Trophoblast cell (in vitro differentiated cells and primary cell): ENCODE measurements around the gene BAX.

Experiments
- DNase-seq, 2 donors: peaks; one replicate each; pipeline ENCODE4 v3.0.0-alpha.2; 2016
- H2AFZ ChIP-seq: 2 replicates; pipeline ENCODE4 v1.6.1; 2013; ENCODE audit warnings: low read length, moderate library complexity, mild to moderate bottlenecking; ENCODE audit not compliant: insufficient read depth, poor library complexity
- H2AK5ac ChIP-seq: 2 replicates; pipeline ENCODE4 v1.6.1; 2013; ENCODE audit warnings: mild to moderate bottlenecking, low read length
- H2BK120ac ChIP-seq: 2 replicates; pipeline ENCODE4 v1.6.1; 2013; ENCODE audit warnings: low read length, mild to moderate bottlenecking, moderate library complexity; ENCODE audit not compliant: insufficient read depth, poor library complexity
- H2BK12ac ChIP-seq: 2 replicates; pipeline ENCODE4 v1.6.1; 2013; ENCODE audit warnings: mild to moderate bottlenecking, low read length, moderate library complexity
- H2BK5ac ChIP-seq: 2 replicates; pipeline ENCODE4 v1.6.1; 2013; ENCODE audit warnings: low read length, low read depth, moderate library complexity, mild to moderate bottlenecking; ENCODE audit not compliant: poor library complexity
- H3K14ac ChIP-seq: 2 replicates; pipeline ENCODE4 v1.6.1; 2013; ENCODE audit warnings: mild to moderate bottlenecking, low read length
- H3K18ac ChIP-seq: 2 replicates; pipeline ENCODE4 v1.6.1; 2013; ENCODE audit warnings: mild to moderate bottlenecking, low read length
- H3K23ac ChIP-seq: 2 replicates; pipeline ENCODE4 v1.6.1; 2013; ENCODE audit warnings: low read length
- H3K27ac ChIP-seq: 2 replicates; pipeline ENCODE4 v1.5.1; 2013; ENCODE audit warnings: low read depth, mild to moderate bottlenecking, inconsistent platforms, low read length, moderate library complexity
- H3K27me3 ChIP-seq: 2 replicates; pipeline ENCODE4 v1.6.1; 2013; ENCODE audit warnings: inconsistent platforms, mild to moderate bottlenecking, low read length, moderate library complexity; ENCODE audit not compliant: insufficient read depth
- H3K36me3 ChIP-seq, 2 experiments: 1 replicate in 1 of 2; 2 replicates in 1 of 2; pipeline ENCODE4 v1.6.1; 2013; ENCODE audit warnings: low read length in 2 of 2, mild to moderate bottlenecking in 2 of 2, moderate library complexity in 1 of 2; ENCODE audit not compliant: insufficient read depth in 2 of 2, control insufficient read depth in 1 of 2
- H3K4ac ChIP-seq: 2 replicates; pipeline ENCODE4 v1.6.1; 2013; ENCODE audit warnings: low read depth, mild to moderate bottlenecking, low read length, moderate library complexity
- H3K4me1 ChIP-seq, 2 experiments: 1 replicate in 1 of 2; 2 replicates in 1 of 2; pipeline ENCODE4 v1.6.1; 2013; ENCODE audit warnings: low read length in 2 of 2, mild to moderate bottlenecking in 2 of 2, moderate library complexity in 1 of 2; ENCODE audit not compliant: insufficient read depth in 2 of 2, control insufficient read depth in 1 of 2
- H3K4me2 ChIP-seq: 2 replicates; pipeline ENCODE4 v1.6.1; 2013; ENCODE audit warnings: inconsistent platforms, mild to moderate bottlenecking, low read length, moderate library complexity
- H3K4me3 ChIP-seq: 2 replicates; pipeline ENCODE4 v1.5.1; 2013; ENCODE audit warnings: mild to moderate bottlenecking, low read depth, low read length, inconsistent platforms
- H3K79me1 ChIP-seq: one replicate; pipeline ENCODE4 v1.6.1; 2013; ENCODE audit warnings: low read length
- H3K79me2 ChIP-seq: 2 replicates; pipeline ENCODE4 v1.6.1; 2013; ENCODE audit warnings: low read length, mild to moderate bottlenecking; ENCODE audit not compliant: control insufficient read depth, insufficient read depth, poor library complexity
- H3K9ac ChIP-seq: 2 replicates; pipeline ENCODE4 v1.6.1; 2013; ENCODE audit warnings: mild to moderate bottlenecking, low read length
- H3K9me3 ChIP-seq: 2 replicates; pipeline ENCODE4 v1.6.1; 2013; ENCODE audit warnings: low read depth, mild to moderate bottlenecking, control low read depth, inconsistent platforms, low read length; ENCODE audit not compliant: insufficient read depth
- H4K12ac ChIP-seq: 2 replicates; pipeline ENCODE4 v1.6.1; 2013; ENCODE audit warnings: low read depth, mild to moderate bottlenecking, low read length, moderate library complexity
- H4K8ac ChIP-seq: 2 replicates; pipeline ENCODE4 v1.6.1; 2013; ENCODE audit warnings: low read depth, mild to moderate bottlenecking, low read length, moderate library complexity
- H4K91ac ChIP-seq: one replicate; pipeline ENCODE4 v1.6.1; 2013; ENCODE audit warnings: low read depth, mild to moderate bottlenecking, low read length, moderate library complexity
- WGBS: extraction: QIAGEN DNeasy Blood & Tissue Kit; methylation state at CpG from one replicate; pipeline ENCODE4 v1.1.7; 2013; ENCODE audit warnings: missing lambda C conversion rate; ENCODE audit not compliant: insufficient read length, insufficient coverage; ENCODE audit errors: extremely low coverage; 5-methylcytosine and 5-hydroxymethylcytosine counted together

BAX gene

GRCh38 chr19:48986211-48986610 lies 31.5 kb downstream of the BAX start:
- no peak overlapping the region for H3K23ac ChIP-seq
- peaks cover 14 to 15% of the 10 kb centered on the region in 2 experiments for H3K4me1 ChIP-seq
- H3K79me2 ChIP-seq: no peaks in the 10 kb centered on the region
- no peak overlapping the region for H3K4me2 ChIP-seq
- H2BK5ac ChIP-seq: no peak overlapping the region
- no peak overlapping the region for H4K91ac ChIP-seq
- no peak overlapping the region for H3K9ac ChIP-seq
- H4K8ac ChIP-seq: no peak overlapping the region
- DNase-seq: no peak
- no peak overlapping the region for H3K18ac ChIP-seq
- H2BK120ac ChIP-seq: no peak overlapping the region
- no peak overlapping the region for H2BK12ac ChIP-seq
- H3K4me3 ChIP-seq: no peak overlapping the region
- H2AFZ ChIP-seq: no peak overlapping the region
- peaks cover 65 to 69% of the 10 kb centered on the region in 2 experiments for H3K36me3 ChIP-seq
- no peak overlapping the region for H4K12ac ChIP-seq
- no peak overlapping the region for H3K4ac ChIP-seq
- no peak overlapping the region for H3K14ac ChIP-seq
- H3K27me3 ChIP-seq: no peaks in the 10 kb centered on the region
- peaks cover 4% of the 10 kb centered on the region for H3K79me1 ChIP-seq
- no peaks in the 10 kb centered on the region for H3K9me3 ChIP-seq
- no peak overlapping the region for H3K27ac ChIP-seq
- WGBS: no CpG with 5 or more reads among the region's 3 CpGs
- no peak overlapping the region for H2AK5ac ChIP-seq

GRCh38 chr19:48987323-48987722 lies 32.6 kb downstream of the BAX start:
- H2BK5ac ChIP-seq: no peak overlapping the region
- peaks cover 7% of the 10 kb centered on the region for H3K79me2 ChIP-seq
- peaks cover 55 to 62% of the 10 kb centered on the region in 2 experiments for H3K36me3 ChIP-seq
- no peaks in the 10 kb centered on the region for H3K9me3 ChIP-seq
- H3K27ac ChIP-seq: no peak overlapping the region
- no peak overlapping the region for H3K18ac ChIP-seq
- H3K4me2 ChIP-seq: no peak overlapping the region
- H3K27me3 ChIP-seq: no peaks in the 10 kb centered on the region
- no peak overlapping the region for H2AK5ac ChIP-seq
- peaks cover 21 to 22% of the 10 kb centered on the region in 2 experiments for H3K4me1 ChIP-seq
- H2AFZ ChIP-seq: no peak overlapping the region
- H2BK120ac ChIP-seq: no peak overlapping the region
- no peak overlapping the region for H4K91ac ChIP-seq
- H3K14ac ChIP-seq: no peak overlapping the region
- no peak for DNase-seq
- no peak overlapping the region for H4K8ac ChIP-seq
- peaks cover 6% of the 10 kb centered on the region for H3K79me1 ChIP-seq
- H3K9ac ChIP-seq: no peak overlapping the region
- H3K23ac ChIP-seq: no peak overlapping the region
- no peak overlapping the region for H3K4ac ChIP-seq
- no peak overlapping the region for H3K4me3 ChIP-seq
- WGBS: no CpG with 5 or more reads among the region's 7 CpGs
- H2BK12ac ChIP-seq: no peak overlapping the region
- H4K12ac ChIP-seq: no peak overlapping the region

GRCh38 chr19:48988286-48988685 lies 33.6 kb downstream of the BAX start:
- Histone ChIP-seq H3K4me3 (no peak overlapping the region), H3K79me2 (peaks cover 14% of the 10 kb centered on the region), H3K27me3 (no peaks in the 10 kb centered on the region), H3K18ac (no peak overlapping the region), H3K23ac (no peak overlapping the region), H4K91ac (no peak overlapping the region), H3K4me2 (no peak overlapping the region), H2BK12ac (no peak overlapping the region), H3K27ac (no peak overlapping the region), H2AK5ac (no peak overlapping the region), H2BK5ac (no peak overlapping the region), H3K9me3 (no peaks in the 10 kb centered on the region), H3K4me1 (peaks cover 21 to 22% of the 10 kb centered on the region in 2 experiments), H3K9ac (no peak overlapping the region), H3K4ac (no peak overlapping the region), H2AFZ (no peak overlapping the region), H4K8ac (no peak overlapping the region), H3K14ac (no peak overlapping the region), H3K36me3 (peaks cover 47 to 53% of the 10 kb centered on the region in 2 experiments), H4K12ac (no peak overlapping the region), H2BK120ac (no peak overlapping the region), H3K79me1 (peaks cover 13% of the 10 kb centered on the region)
- no peak for DNase-seq
- no CpG with 5 or more reads among the region's 7 CpGs for WGBS

- Histone ChIP-seq H4K8ac (no peak overlapping the region), H3K27me3 (no peaks in the 10 kb centered on the region), H3K23ac (no peak overlapping the region), H3K9me3 (no peaks in the 10 kb centered on the region), H3K4me3 (no peak overlapping the region), H3K9ac (no peak overlapping the region), H2AK5ac (no peak overlapping the region), H3K18ac (no peak overlapping the region), H2BK120ac (no peak overlapping the region), H2BK5ac (no peak overlapping the region), H3K4me1 (peaks cover 21 to 22% of the 10 kb centered on the region in 2 experiments), H4K12ac (no peak overlapping the region), H3K79me1 (peaks cover 17% of the 10 kb centered on the region), H4K91ac (no peak overlapping the region), H3K4ac (no peak overlapping the region), H3K14ac (no peak overlapping the region), H3K36me3 (peaks cover 46 to 52% of the 10 kb centered on the region in 2 experiments), H3K27ac (no peak overlapping the region), H2AFZ (no peak overlapping the region), H3K79me2 (peaks cover 15% of the 10 kb centered on the region), H2BK12ac (no peak overlapping the region), H3K4me2 (no peak overlapping the region)
- no CpG with 5 or more reads among the region's 9 CpGs for WGBS
- no peak for DNase-seq
Observed at GRCh38 chr19:48988860-48989259, 34.2 kb downstream of the BAX start.
